HPDE6-E6E7 (cell line): ENCODE measurements around the gene VILL.

ENCODE experiments used
- DNase-seq: peaks from one replicate; pipeline ENCODE4 v3.0.0; 2011; ENCODE audit warnings: missing footprints; ENCODE audit errors: extremely low spot score

VILL gene

DNA sequence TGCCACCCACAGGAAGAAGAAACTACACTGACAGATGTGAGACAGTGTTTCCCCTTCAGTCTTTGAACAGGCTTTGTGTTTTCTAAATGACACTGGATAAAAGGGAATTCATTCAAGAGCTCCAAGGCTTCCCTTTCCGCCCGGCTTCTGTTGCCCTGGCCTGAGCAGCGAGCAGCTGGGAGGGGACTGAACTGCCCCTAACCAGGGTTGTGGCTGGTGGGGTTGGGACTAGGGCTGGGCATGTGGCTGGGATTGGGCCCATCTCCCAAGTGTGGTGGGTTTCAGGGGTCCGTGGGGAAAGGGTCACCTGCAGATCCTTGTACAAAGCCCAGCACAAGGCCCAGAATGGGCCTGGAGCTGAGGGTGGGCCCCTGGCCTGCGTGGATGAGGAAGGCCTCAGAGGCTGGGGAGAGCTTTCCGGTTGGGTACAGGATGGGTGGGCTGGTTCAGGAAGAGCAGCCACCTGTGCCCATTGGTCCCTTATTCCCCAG, 10.4 kb downstream of the VILL start:
- DNase-seq = no peak

- DNase-seq = no peak
Measured at GRCh38 chr3:38001456-38002081, 11.0 kb downstream of the VILL start.

GRCh38 chr3:38002291-38002876, 11.8 kb downstream of the VILL start:
- no peak for DNase-seq

GRCh38 chr3:38002940-38003339, 12.4 kb downstream of the VILL start:
- no peak for DNase-seq

- no peak for DNase-seq
Measured at GRCh38 chr3:38003371-38003816, 12.8 kb downstream of the VILL start.

DNA sequence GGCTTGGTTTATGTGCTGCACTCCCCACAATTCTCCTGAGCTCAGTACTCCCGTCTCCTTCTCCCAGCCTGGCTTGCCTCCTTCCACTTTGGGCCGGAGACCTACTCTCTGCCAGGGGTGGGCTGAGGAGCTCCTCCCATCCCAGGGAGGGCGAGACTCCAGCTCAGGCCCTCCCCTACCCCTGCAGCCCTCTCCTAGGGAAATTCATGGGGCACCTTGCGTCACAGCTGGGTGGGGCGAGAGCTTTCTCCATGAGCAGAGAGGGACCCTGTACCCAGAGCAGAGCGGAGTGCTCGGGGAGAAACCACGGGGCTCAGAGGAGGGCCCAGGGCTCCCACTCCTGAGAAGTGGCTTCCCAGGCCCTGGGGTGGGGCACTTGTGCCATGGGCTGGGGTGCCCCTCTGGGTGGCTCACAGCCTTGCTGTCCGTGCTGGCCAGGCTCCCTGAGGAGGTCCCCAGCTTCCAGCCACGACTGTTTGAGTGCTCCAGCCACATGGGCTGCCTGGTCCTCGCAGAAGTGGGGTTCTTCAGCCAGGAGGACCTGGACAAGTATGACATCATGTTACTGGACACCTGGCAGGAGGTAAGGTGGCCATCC, 13.3 kb downstream of the VILL start:
- no peak for DNase-seq

DNA sequence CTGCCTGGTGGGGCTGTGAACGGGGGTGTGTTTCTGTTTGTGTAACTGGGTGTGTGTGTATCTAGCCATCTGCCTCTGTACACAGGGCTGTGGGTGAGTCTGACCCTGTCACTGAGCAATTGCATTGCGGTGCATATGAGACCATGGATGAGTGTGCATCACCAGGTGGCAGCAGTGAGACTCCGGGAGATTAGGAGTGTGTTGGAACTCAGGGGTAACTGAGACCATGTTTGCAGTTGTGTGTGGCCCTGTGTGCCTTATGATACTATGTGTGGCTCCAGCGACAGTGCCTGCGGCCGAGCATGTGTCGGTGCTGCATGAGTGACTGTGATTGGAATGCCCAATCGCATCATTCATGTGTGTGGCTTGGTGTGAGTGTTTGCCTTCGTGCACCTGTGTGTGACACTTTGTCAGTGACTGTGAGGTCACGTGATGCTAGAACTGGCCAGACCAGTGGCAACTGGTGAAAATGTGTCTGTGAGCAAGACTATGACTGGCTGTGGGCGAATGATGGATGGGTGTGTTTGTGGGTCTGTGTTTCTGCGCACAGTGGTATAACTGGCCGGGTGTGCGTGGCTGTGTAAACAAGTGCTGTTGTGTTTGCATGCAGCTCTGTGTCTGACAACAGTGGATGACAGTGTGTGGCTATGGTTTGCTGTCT, 14.0 kb downstream of the VILL start:
- peak; percentile 27 for DNase-seq

DNA sequence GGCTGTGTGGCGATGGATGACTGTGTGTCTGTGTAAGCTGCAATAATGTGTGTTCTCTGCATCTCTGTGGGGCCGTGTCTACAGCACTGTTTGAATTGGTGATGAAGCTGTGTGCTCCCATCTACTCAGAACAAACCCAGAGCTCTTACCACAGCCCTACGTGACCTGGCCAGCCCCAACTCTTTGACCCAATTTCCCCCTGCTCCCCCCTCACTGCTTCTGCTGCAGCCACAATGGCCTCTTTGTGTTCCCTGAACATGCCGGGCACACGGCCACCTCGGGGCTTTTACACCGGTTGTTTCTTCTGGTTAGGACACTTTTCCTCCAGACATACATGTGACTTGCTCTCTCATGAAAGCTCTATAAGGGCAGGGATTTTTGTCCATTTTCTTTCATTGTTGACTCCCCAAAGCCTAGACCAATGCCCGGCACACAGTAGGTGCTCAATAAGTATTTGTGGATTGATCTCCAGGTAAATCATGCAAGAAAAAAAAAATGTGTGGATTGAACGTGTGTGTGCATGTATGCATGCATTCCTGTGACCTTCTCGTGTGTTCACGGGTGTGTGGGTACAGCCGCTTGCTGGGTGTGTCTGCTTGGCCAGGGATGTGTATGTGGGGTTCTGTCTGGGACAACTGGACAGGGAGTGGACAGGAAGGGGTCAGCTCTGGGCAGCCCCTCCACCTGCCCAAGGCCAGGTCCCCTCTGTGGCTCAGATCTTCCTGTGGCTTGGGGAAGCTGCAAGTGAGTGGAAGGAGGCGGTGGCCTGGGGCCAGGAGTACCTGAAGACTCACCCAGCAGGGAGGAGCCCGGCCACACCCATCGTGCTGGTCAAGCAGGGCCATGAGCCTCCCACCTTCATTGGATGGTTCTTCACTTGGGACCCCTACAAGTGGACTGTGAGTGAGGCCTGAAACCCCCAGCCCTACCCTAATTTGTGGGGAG, 14.8 kb downstream of the VILL start:
- DNase-seq = no peak

- no peak for DNase-seq
Measured at GRCh38 chr3:38006031-38006430, 15.4 kb downstream of the VILL start.

DNA sequence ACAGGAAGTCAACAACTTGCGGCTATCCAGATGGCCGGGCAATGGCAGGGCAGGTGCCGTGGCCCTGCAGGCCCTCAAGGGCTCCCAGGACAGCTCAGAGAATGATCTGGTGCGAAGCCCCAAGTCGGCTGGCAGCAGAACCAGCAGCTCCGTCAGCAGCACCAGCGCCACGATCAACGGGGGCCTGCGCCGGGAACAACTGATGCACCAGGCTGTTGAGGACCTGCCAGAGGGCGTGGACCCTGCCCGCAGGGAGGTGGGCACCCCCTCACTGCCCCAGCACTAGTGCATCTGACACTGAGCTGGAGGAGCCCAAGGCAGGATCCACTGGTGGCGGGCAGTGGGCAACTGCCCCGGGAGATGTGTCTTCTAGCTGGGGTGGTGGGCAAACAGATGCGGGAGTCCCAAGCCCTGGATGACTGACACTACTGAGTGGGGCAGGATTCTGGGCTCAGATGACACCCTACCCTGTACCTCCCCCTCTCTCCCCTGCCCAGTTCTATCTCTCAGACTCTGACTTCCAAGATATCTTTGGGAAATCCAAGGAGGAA, 15.9 kb downstream of the VILL start:
- no peak for DNase-seq

GRCh38 chr3:38007754-38008090, 17.1 kb downstream of the VILL start:
- no peak for DNase-seq

DNA sequence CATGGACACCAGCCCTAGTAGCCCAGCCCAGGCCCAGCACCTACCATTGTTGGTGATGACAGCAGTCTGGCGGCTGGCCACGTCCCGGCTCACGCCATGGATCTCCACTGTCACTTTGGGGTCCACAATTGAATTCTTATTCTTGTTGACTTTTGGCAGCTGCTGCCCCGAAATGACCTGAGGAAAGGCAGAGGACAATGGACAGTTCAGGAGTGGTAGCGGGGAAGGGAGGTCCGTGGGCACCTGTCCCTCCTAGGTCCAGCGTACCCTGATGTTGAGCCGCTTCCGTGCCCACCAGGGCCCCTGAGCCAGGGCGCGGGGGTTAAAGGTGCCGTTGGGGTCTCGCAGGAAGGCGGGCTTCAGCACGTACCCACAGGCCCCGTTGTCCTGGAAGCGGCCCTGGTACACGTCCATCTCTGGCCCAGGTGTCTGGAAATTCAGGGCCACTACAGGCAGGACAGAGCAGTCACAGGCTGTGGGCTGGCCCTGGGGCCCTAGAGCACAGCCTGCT, 17.7 kb downstream of the VILL start:
- DNase-seq = no peak

- no peak for DNase-seq
Measured at GRCh38 chr3:38008971-38009580, 18.5 kb downstream of the VILL start.

DNA sequence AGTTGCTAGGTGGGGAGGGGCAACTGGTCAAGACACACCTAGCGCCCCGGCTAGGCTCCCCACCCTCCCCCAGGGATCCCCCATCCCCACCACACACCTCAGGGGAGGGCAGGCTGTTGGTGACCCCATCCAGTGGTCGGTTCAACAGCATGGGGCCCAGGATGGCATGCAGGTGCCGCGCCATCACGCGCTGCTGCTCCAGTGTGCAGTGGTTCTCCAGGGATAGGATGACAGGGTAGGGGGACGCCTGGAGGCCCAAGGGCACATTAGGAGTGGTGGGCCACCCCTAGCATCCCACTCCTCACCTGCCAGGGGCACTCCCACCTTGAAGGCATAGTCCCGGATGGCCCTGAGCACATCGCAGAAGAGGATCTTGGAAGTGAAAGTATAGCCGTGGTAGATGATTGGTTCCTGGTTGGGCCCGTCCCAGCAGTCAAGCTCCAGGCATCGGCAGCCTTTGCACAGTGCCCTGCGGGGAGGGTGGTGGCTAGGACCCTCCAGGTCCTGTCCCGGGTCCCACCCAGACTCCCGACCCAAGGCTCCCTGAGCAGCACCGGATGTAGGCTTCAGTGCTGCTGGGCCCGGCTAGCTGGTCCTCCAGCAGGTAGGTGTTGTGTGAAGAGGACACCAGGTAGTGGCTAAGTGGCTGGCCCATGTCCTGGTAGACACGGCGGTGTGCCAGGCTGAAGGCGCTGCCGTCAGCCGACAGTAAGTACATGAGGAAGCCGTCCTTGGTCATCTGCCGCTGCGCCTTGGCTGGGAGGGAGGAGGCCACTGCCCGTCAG, 19.4 kb downstream of the VILL start:
- no peak for DNase-seq

- DNase-seq = no peak
Measured at GRCh38 chr3:38011111-38011510, 20.5 kb downstream of the VILL start.

- DNase-seq = no peak
Measured at GRCh38 chr3:38015485-38015884, 24.9 kb downstream of the VILL start.

- no peak for DNase-seq
Measured at GRCh38 chr3:38015984-38016383, 25.4 kb downstream of the VILL start.

DNA sequence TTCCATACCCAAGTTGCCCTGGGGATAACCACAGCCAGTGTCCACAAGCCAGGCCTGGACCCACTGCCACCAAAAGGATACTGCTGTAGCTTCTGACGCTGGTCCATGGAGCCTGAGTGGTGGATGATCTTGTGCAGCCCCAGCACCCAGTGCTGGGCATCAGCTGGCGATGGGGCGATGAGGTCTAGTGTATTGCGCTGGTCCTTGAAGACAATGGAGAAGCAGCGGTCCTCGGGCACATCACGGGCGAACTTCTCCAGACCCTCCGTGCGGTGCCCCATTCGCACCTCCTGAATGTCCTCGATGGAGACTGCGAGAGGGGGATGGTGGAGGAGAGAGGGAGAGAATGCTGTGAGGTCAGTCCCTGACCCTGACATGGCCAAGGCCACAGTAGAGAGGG, 25.8 kb downstream of the VILL start:
- no peak for DNase-seq

- no peak for DNase-seq
Measured at GRCh38 chr3:38016847-38017444, 26.4 kb downstream of the VILL start.
